GM18519 (cell line): Measurements from ENCODE around the gene FLAD1.

Experiments
- ATAC-seq: cut with Tn5 transposase; IDR thresholded peaks from one replicate; pipeline ENCODE4 v1.9.1; 2021; ENCODE audit warnings: mild to moderate bottlenecking, moderate library complexity; ENCODE audit not compliant: unreplicated experiment, low FRiP score

FLAD1 gene

GRCh38 chr1:155014709-155015508 is 31.8 kb downstream of the FLAD1 start:
- ATAC-seq = no peak

- no peak for ATAC-seq
Measured at GRCh38 chr1:155015527-155016230, 32.5 kb downstream of the FLAD1 start.

- ATAC-seq = no peak
Measured at GRCh38 chr1:155016231-155016831, 33.2 kb downstream of the FLAD1 start.

GRCh38 chr1:155017041-155017945 is 34.1 kb downstream of the FLAD1 start:
- peak; percentile 47 for ATAC-seq

- ATAC-seq = no peak
Measured at GRCh38 chr1:155017946-155018316, 34.8 kb downstream of the FLAD1 start.

- no peak for ATAC-seq
Measured at GRCh38 chr1:155018617-155019348, 35.6 kb downstream of the FLAD1 start.

GRCh38 chr1:155019377-155020245 is 36.5 kb downstream of the FLAD1 start:
- no peak for ATAC-seq

GRCh38 chr1:155022136-155022926 is 39.2 kb downstream of the FLAD1 start:
- ATAC-seq = no peak

- ATAC-seq = no peak
Measured at GRCh38 chr1:155022927-155023236, 39.7 kb downstream of the FLAD1 start.

- ATAC-seq = no peak
Measured at GRCh38 chr1:155023627-155024026, 40.5 kb downstream of the FLAD1 start.

- no peak for ATAC-seq
Measured at GRCh38 chr1:155024315-155024714, 41.2 kb downstream of the FLAD1 start.

- ATAC-seq = no peak
Measured at GRCh38 chr1:155026154-155026553, 43.0 kb downstream of the FLAD1 start.

GRCh38 chr1:155026588-155026987 is 43.4 kb downstream of the FLAD1 start:
- no peak for ATAC-seq

- ATAC-seq = no peak
Measured at GRCh38 chr1:155029513-155030242, 46.5 kb downstream of the FLAD1 start.

- ATAC-seq = no peak
Measured at GRCh38 chr1:155030243-155030795, 47.2 kb downstream of the FLAD1 start.

GRCh38 chr1:155030899-155031298 is 47.8 kb downstream of the FLAD1 start:
- no peak for ATAC-seq

GRCh38 chr1:155032886-155033285 is 49.7 kb downstream of the FLAD1 start:
- no peak for ATAC-seq
